GM18519 (cell line): ENCODE measurements around the gene SLC8A1.

Experiments used
- ATAC-seq: cut with Tn5 transposase; IDR thresholded peaks from one replicate; pipeline ENCODE4 v1.9.1; 2021; ENCODE audit warnings: mild to moderate bottlenecking, moderate library complexity; ENCODE audit not compliant: unreplicated experiment, low FRiP score

The SLC8A1 gene

GRCh38 chr2:40127890-40128557, 323.9 kb downstream of the SLC8A1 start:
- no peak for ATAC-seq

- ATAC-seq, result no peak
Observed at GRCh38 chr2:40127146-40127545, 324.7 kb downstream of the SLC8A1 start.

GRCh38 chr2:40126006-40126405, 325.9 kb downstream of the SLC8A1 start:
- no peak for ATAC-seq

GRCh38 chr2:40123746-40124145, 328.1 kb downstream of the SLC8A1 start:
- no peak for ATAC-seq

GRCh38 chr2:40123326-40123725, 328.6 kb downstream of the SLC8A1 start:
- ATAC-seq, result no peak

- ATAC-seq, result no peak
Observed at GRCh38 chr2:40120957-40121356, 330.9 kb downstream of the SLC8A1 start.

- no peak for ATAC-seq
Observed at GRCh38 chr2:40120026-40120425, 331.9 kb downstream of the SLC8A1 start.

- ATAC-seq, result no peak
Observed at GRCh38 chr2:40118622-40119021, 333.3 kb downstream of the SLC8A1 start.

- ATAC-seq, result no peak
Observed at GRCh38 chr2:40115894-40116293, 336.0 kb downstream of the SLC8A1 start.

- no peak for ATAC-seq
Observed at GRCh38 chr2:40115348-40115747, 336.5 kb downstream of the SLC8A1 start.

- ATAC-seq, result no peak
Observed at GRCh38 chr2:40113997-40114396, 337.9 kb downstream of the SLC8A1 start.

- ATAC-seq, result no peak
Observed at GRCh38 chr2:40113272-40113968, 338.5 kb downstream of the SLC8A1 start.

GRCh38 chr2:40109381-40109780, 342.5 kb downstream of the SLC8A1 start:
- ATAC-seq, result no peak

GRCh38 chr2:40108851-40109250, 343.0 kb downstream of the SLC8A1 start:
- no peak for ATAC-seq

- no peak for ATAC-seq
Observed at GRCh38 chr2:40106061-40106460, 345.8 kb downstream of the SLC8A1 start.

- ATAC-seq, result no peak
Observed at GRCh38 chr2:40105593-40105992, 346.3 kb downstream of the SLC8A1 start.

GRCh38 chr2:40103590-40103989, 348.3 kb downstream of the SLC8A1 start:
- no peak for ATAC-seq

- ATAC-seq, result no peak
Observed at GRCh38 chr2:40103163-40103562, 348.7 kb downstream of the SLC8A1 start.

- ATAC-seq, result no peak
Observed at GRCh38 chr2:40102447-40102846, 349.4 kb downstream of the SLC8A1 start.

GRCh38 chr2:40101131-40101575, 350.7 kb downstream of the SLC8A1 start:
- peak; percentile 95 for ATAC-seq

- no peak for ATAC-seq
Observed at GRCh38 chr2:40100676-40101075, 351.2 kb downstream of the SLC8A1 start.
